ENCODE results near the gene PTRHD1. TPM values are rescaled to one million over a fixed set of nuclear protein-coding genes. Genes with fewer than 3 reads are reported as not detected.

The PTRHD1 gene
- total and polyA plus RNA-seq, 2 of the 8 experiments (the other 6 are each of a cell fraction or from before 2014, with no cell fraction given) = 46.2 to 91.9 TPM

- no peak for TF ChIP-seq CHD7 (IDR thresholded peaks at IDR 0.05; ENCODE audit: insufficient replicate concordance, low read length)
- TF ChIP-seq EGR1 (IDR thresholded peaks at IDR 0.05; ENCODE audit: borderline replicate concordance, low read depth, low read length) = no peak
- peak in 1 of 3 experiments; percentile 16; a peak in 1 of 4 replicates for TF ChIP-seq CTCF (IDR thresholded peaks at IDR 0.05; ENCODE audit: control extremely low read depth in 1 of 3, insufficient read depth in 1 of 3, low read depth in 1 of 3, low read length in 3 of 3)
- TF ChIP-seq NRF1 (IDR thresholded peaks at IDR 0.05; ENCODE audit: low read depth, low read length) = no peak
- TF ChIP-seq POLR2AphosphoS5 (IDR thresholded peaks at IDR 0.05; ENCODE audit: low read depth, low read length) = peak; percentile 71
- TF ChIP-seq HDAC6 (IDR thresholded peaks at IDR 0.05; ENCODE audit: low read depth, low read length) = no peak
- no peak for TF ChIP-seq CEBPB (IDR thresholded peaks at IDR 0.05; ENCODE audit: low read depth, low read length)
Measured at GRCh38 chr2:24825883-24826772, 32.9 kb upstream of the PTRHD1 start (continued).
